Measurements from ENCODE around the gene SRRM2.

SRRM2 gene

DNA sequence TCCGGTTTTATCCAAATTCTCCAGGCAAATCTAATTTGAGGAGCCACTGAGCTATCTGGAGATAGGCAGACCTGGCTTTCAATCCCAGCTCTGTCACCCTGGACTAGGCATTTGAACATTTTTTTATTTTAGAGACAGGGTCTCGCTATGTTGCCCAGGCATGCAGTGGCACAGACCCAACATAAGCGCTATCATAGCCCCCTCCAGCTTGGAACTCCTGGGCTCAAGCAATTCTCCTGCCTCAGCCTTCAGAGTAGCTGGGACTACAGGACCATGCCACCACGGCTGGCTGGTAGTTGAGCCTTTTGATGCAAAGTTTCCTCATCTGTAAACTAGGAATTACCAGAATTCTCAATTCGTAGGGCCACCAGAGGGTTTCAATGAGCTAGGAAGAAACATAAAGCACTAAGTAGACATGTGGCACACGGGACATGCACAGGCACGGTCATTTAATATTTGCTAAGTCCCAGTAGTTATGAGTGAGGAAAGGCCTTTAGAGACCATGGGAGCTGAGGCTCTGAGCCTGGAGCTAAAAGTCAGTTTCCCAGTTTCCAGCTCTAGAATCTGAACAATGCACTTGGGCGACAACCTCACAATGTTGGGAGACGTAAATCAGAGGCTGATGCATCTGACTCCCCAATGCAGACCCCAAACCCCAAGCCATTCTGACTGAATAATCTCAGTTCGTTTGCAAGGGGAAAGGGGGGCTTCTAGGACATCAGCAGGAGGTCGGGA lies 23.5 kb downstream of the SRRM2 start:
- no peak for DNase-seq (ENCODE audit: low read depth in 3 of 3, low spot score in 1 of 3)

DNA sequence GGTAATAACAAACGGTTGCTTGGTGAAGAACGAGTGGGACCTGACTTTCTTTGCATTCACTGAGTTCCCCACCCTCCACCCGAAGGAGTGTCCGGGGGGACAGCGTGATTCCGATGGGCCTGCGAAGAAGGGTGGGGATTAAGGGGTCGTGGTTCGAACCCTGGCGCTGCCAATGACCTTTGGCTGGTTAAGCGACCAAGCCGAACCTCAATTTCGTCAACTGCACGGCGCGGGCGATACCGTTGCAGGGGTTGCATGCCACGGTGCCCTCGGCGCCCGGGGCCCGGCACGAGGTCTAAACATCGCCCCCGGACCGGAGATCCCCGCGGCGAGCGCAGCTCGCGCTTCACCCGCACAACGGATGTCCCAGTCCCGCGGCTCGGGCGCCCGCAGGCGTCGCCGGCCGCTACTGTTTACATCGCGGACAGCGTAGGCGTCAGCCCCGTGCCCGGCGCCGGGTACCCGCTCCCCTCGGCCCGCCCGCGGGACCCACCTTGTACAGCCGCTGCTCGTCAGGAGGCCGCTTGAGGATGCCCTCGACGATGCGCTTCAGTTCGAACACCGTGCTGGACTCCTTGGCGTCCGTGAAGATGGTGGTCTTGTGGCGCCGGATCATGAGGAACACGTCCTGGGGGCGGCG lies 24.2 kb downstream of the SRRM2 start:
- DNase-seq (ENCODE audit: low read depth in 3 of 3, low spot score in 1 of 3), result no peak

DNA sequence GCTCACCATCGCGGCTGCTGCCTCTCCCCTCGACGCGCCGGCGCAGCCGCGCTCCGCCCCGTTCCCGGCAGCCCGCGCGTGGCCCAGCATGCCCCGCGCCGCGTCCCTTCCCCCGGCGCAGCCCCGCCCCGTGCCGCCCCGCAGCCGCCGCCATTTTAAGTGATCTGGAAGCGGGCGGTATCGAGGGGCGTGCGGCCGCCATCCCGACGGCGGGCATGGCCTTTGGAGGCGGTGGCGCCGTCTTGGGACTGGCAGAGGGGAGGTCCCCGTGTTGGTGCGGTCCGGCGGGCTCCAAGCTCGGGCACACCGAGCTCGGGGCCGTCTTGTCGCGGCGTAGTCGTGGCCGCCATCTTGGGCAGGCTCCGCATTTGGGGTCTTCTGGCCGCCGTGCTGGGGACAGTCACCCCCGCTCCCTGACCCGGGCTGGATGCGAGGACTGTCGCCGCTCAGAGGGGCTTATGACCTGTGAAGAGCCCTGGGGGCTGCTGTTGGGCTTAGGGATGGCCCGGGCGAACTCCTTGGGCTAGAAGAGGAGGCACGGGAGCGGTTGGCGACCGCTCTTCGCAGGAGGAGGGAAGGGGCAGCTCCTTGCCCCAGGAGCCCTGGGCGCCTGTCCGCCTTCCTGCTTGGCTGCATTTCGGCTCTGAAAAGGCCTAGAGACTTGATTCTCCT lies 24.9 kb downstream of the SRRM2 start, which contains the start of gene ELOB:
ELOB (minus strand) TSS at position 50 of the 672 bp plus-strand sequence; CDS start at position 9, 41 bp downstream.
- peak; percentile 63 to 88 (median 81) for DNase-seq (ENCODE audit: low read depth in 3 of 3, low spot score in 1 of 3)

DNA sequence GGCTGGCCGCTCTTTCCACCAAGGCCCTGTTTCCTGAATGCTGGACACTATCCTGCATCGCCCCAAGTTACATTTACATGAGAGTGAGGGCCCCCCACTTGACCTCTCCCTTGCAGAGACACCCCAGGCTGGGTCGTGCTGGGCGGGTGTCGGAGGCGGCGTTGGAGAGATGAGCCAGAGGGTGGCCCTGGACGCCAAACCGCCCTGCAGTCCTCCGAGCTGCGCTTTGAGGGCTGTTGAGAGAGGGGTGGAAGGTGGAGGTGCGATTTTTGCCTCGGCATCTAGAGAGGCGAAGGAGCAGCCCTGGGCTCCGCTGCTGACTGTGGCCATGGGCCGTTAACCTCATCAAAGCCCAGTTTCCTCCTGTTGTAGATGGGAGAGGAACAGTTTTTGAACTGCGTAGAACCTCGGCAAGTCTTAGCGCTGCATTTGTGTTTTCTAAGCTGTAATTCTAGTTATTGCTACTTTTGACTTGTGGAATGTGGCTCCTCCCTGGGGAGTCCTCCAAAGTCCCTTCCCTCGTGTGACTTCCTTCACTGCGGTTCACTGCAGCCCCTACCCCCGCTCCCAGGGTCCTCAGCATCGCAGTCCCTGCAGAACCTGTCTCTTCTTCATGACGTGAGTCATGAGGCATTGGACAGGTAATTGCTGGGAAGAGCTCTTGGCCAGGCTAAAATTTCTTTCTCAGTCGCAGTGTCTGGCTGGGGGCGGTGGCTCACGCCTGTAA lies 25.6 kb downstream of the SRRM2 start:
- no peak for DNase-seq (ENCODE audit: low read depth in 3 of 3, low spot score in 1 of 3)

DNA sequence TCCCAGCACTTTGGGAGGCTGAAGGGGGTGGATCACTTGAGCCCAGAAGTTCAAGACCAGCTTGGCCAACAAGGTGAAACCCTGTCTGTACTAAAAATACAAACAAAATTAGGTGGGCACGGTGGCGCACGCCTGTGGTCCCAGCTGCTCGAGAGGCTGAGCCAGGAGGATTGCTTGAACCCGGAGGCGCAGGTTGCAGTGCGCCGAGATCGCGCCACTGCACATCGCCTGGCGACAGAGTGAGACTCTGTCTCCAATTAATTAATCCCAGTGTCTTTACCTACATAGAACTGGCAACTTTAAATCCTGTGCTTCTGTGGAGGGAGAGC lies 26.2 kb downstream of the SRRM2 start:
- DNase-seq (ENCODE audit: low read depth in 3 of 3, low spot score in 1 of 3), result no peak

DNA sequence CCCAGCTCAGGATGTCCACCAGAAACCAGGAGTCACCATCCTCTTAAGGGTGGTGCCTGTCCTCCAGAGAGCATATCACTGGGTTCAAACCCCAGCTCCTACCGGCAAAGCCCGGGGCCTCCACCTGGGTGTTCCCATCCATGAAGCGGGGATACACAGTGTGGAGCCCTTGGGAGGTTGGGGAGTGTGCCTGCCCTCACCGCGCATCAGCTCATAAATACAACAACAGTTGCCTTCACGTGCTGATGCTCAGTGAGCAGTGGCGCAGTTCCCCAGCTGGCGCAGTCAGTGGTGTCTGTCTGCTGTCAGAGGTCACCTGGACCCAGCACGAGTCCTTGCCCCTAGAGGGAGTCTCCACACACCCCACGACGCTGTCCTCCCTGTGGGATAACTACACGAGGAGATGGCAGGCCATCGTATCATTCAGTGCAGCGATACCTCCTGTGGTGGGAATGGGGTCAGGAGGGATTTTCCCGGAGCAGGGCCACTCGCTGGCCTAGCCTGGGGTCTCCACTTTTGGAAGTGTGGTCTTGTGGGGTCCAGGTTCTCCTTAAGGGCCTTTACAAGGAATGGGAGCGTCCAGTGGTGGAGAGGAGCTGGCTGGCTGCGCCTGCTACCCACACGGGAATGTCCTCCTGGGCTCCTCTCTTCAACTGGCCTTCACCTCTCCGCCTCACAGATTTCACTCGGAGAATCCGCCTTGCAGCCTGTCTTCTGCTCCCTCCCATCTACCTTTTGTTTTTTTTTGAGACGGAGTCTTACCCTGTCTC lies 26.9 kb downstream of the SRRM2 start:
- DNase-seq (ENCODE audit: low read depth in 3 of 3, low spot score in 1 of 3), result no peak

DNA sequence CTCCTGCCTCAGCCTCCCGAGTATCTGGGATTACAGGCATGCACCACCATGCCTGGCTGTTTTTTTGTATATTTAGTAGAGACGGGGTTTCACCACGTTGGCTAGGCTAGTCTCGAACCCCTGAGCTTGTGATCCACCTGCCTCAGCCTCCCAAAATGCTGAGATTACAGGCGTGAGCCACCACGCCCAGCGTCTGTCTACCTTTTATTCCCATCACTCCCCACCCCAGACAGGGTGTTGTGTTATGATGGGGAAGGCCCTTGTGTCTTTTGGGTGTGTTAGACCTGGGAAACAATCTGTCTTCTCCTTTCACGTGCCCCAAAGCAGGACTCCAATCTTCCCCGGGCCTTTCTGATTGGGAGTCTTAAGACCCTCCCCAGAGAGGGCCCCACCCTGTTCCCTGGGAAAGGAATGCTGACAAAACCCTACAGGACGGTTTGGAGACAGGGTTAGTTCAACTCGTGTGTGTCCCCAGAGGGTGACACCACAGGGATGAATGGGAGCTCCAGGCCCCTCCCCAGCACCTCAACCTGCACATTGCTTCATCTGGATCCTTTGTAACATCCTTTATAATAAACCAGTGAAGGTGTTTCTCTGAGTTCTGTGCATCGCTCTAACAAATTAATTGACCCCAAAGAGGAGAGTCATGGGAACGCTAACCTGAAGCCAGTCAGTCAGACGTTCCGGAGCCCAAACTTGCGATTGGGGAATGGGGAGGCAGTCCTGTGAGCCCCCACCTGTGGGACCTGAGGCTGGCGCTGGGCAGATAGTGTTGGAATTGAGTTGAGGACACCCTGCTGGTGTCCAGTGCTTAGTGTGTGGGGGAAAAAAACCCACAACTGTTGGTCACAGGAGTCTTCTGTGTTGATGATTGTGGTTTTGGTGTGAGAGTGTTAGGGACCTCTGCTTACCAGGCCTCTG lies 27.8 kb downstream of the SRRM2 start:
- DNase-seq (ENCODE audit: low read depth in 3 of 3, low spot score in 1 of 3), result no peak

DNA sequence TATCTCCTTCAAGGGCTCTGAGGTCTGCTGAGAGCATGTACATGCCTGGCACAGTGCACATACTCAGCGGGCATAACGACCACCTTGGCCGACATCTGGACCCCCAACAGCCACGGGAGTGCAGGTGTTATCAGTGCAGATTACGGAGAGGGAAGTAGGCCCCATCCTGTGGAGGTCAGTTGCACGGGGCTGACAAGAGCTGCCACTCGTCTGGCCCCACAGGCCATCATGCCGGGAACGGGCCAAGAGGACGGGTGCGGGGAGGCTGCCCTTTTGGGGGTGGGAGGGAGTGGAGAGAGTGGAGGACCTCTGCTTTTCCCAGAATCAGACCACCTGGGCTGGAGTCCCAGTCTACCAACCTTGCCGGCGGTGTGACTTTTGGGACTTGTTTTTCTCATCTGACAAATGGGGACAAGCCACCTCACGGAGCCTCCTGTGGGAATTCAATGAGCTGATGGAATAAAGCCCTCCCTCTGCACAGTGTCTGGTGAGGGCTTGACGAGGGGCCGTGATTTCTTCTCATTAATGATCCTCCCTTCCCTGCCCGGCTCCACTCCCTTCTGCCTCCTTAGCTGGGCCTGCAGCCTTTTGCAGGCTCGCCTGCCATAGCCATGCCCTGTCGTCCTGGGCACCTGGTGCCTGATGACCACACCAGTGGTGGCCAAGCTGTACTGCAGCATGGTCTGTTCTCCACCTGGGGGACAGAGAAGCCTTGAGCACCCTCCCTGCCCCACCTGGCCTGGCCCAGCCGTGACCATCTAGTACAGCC lies 30.3 kb downstream of the SRRM2 start:
- no peak for DNase-seq (ENCODE audit: low read depth in 3 of 3, low spot score in 1 of 3)

DNA sequence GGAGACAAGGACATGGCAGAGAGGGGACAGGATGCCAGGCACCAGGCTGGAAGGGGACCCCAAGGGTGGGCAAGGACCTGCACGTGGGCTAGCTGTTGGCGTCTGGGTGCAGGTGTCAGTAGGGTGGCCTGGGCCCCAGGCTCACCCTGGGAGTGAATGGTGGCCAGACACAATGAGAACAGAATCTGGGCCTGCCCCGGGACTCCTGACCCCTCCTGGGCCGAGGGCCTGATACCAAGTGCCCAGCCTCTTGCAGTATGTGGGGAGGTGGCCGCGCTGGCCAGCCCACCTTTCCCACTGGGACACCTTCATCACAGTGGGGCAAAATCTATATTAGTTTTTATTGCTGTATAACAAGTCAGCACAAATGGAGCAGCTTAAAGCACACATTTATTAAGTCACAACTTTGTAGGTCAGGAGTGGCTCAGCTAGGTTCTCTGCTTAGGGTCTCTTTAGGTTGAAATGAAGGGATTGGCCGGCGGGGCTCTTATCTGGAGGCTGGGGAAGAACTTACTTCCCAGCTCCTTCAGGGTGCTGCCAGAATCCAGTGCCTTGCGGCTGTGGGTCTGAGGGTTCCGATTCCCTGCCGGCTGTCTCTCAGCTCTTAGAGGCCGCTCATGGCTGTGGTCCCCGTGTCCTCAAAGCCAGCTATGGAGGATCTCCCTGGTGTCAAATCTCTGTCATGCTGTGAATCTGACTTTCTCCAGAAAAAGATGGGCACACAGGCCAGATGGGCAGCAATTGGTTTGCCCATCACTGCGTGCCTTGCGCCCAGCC lies 31.3 kb downstream of the SRRM2 start:
- DNase-seq (ENCODE audit: low read depth in 3 of 3, low spot score in 1 of 3), result no peak

DNA sequence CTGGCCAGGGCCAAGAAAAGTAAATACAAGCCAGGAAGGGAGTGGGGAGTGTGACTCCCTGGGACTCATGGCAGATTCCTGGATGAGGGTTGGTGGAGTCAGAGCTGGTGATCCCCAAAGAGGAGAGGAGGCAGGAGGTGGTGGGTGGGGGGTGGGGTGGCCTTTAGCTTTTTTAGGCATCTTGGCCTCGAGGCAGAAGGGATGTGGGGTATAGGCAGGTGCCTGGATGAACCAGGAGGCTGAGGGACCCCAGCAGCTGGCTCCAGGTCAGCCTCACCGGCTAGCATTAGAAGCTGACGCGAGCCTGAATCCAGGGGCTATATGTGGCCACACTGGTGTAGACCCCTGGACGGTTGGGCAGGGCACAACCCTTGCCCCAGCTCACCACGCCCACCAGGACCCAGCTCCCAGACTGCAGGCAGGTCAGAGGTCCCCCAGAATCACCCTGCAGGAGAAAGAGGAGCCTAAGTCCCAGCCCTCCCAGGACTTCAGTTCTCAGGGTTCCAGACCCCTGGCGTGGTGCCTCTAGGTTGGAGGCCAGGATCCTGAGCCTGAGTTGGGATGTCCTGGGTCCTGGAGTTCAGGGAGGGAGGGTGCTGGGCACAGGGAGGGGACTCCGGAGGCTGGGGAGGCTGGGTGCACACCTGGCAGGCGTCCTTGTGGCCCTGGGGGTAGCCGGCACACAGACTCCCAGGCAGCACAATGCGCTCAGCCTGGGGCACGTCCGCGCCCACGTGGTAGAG lies 32.1 kb downstream of the SRRM2 start:
- no peak for DNase-seq (ENCODE audit: low read depth in 3 of 3, low spot score in 1 of 3)

DNA sequence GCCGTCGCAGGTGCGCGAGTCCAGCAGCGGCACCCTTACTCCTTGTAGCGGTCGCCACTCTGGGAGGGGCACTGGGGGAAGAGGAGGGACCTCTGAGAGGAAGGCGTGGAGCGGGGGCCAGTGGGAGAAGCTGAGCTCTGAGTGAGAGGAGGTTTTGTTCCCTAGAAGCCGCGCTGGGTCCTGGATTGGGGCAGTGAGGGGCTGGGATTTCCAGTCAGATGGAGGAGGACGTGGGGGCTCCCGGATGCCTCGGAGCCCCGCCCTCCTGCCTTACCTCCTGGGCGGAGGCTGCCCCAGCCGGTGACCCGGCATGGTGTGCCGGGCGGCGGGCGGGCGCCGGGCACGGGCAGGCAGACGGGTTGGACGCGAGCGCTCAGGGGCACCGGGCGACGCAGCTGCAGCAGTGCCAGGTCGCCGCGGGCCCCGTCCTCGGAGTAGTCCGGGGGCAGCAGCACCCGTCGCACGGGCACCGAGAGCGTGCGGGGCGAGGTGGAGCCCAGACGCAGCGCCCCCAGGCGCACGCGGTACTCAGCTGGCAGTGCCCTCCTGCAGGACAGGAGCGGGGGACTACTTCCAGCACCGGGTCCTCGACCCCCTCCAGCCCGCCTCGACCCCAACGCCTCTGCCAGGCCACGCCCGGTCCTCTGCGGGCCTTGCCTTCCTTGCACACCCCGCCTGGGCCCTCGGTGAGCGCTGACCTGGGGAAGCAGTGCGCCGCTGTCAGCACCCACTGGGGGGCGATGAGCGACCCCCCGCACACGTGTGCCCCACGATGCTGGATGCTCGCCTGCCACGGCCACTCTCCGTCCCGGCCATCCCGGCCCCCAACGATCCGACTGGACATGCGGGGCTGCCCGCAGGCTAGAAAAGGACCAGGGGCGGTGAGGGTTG lies 32.9 kb downstream of the SRRM2 start:
- peak in 1 of 3 donors; percentile 29 for DNase-seq (ENCODE audit: low read depth in 3 of 3, low spot score in 1 of 3)

DNA sequence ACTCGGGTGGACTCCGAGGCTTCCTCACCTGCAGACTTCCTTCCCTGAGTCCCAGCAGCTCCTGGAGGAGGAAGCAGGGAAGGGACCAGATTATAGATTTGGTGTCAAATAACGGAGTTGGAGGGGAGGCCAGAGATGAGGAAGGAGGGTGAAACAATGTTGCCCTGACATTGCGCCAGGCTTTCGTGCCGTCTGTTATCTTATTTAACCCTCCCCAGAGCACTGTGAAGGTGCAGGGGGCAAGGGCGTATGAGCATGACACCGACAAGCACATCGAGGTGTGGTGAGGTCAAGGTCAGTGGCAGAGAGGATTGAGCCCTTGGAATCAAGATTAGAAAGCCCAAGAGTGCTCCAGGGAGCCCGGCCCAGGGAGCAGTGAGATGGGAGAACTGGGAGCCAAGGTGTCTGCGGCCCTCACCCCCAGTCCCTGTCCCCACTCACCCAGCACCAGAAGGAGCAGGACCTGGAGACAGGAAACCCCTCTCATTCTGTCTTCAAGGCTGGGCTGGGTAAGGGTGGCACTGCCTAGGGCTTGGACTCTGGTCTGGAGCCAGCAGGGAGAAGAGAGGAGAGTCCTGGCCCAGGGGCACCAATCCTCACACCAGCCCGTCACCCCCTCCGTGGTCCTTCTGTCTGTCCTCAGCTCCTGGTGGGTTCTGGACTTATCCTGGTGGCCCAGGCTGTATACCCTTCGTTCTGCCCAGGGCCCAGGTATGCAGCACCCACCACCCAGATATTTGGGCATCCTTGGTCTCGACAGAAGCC lies 33.8 kb downstream of the SRRM2 start:
- DNase-seq (ENCODE audit: low read depth in 3 of 3, low spot score in 1 of 3), result no peak

DNA sequence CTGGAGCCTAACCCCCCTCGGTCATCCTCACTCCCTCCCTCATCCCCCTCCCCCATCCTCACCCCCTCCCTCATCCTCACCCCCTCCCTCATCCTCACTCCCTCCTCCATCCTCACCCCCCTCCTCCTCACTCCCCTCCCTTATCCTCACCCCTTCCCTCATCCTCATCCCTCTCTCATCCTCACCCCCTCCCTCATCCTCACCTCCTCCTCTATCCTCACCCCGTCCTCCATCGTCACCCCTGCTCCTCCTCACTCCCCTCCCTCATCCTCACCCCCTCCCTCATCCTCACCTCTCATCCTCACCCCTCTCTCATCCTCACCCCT lies 34.4 kb downstream of the SRRM2 start:
- no peak for DNase-seq (ENCODE audit: low read depth in 3 of 3, low spot score in 1 of 3)

DNA sequence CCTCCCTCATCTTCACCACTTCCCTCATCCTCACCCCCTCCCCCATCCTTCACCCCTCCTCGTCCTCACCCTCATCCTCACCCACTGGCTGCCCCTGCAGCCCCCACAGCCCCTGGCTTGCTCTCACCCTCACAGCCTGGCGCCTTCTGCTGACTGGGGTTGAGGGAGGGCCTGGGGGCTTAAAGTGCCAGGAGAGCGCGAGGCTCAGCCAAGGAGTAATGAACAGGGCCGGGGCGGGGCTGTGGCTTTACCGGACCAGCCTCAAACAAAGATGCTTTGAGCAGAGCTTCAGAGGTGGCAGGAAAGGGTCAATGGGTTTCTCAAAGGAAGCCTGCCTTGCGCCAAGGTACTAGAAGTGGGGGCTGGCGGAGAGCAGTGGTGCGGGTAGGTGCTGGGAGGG lies 35.0 kb downstream of the SRRM2 start, which contains the start of gene PRSS33:
PRSS33 (minus strand) TSS at position 155 of the 400 bp plus-strand sequence. CDS start 1,013 bp downstream, outside the sequence.
- no peak for DNase-seq (ENCODE audit: low read depth in 3 of 3, low spot score in 1 of 3)

DNA sequence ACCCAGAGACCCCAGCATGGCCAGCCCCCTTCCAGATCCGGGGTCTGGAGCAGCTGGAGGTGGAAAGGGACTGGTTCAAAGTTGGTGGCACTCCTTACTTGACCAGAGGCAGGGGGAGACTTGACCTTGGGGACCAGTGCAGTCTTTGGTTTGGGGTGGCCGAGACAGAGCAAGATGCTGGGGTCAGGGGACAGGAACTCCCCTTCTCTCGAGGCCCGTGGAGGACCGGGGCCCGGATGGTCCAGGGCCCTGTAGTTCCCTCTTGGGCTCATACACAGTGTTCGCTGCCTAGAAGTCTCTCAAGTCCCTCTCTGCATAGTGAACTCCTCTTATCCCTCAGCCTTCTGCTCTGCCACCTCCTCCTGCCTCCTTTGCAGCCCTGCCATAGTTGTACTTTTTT lies 35.5 kb downstream of the SRRM2 start:
- DNase-seq (ENCODE audit: low read depth in 3 of 3, low spot score in 1 of 3), result no peak

DNA sequence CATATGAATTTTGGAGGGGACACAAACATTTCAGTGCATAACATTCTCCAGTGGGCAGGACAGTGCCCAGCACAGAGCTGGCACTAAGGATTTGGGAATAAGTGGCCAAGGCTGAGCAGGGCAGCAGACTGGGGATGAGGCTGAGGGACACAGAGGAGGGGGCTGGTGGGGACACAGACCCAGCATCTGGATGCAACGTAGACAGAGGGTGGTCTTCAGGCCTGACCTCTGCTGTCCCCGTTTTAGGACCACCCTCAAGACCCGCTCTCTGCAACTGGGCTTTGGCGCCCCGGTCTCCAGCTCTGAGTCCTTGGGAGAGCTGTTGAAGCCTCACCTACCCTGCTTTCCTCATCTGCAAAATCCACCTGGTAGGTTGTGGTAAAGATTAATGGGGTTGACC lies 38.2 kb downstream of the SRRM2 start:
- DNase-seq (ENCODE audit: low read depth in 3 of 3, low spot score in 1 of 3), result no peak

Data from stimulated activated CD4-positive, alpha-beta T cell treated with anti-CD3 and anti-CD28 coated beads, TNF-alpha, amount 100 ng/mL, for 1 hour (primary cell).